ENCODE results near the gene LBX1. TPM values are rescaled to one million over a fixed set of nuclear protein-coding genes. Genes with fewer than 3 reads are reported as not detected.

LBX1 gene
- total and polyA plus RNA-seq, 2 of the 4 experiments (the other 2 are of a cell fraction), result not detected

- no peaks in the 10 kb centered on the region for H3K9me3 ChIP-seq (ENCODE audit: control insufficient read depth, insufficient read depth, low read length)
- no peak overlapping the region for H3K4me2 ChIP-seq (ENCODE audit: low read depth, low read length)
- intact Hi-C loops (cut with micrococcal nuclease) (no loop called here), in situ Hi-C loops (cut with MboI; ENCODE audit: low sequenced_read_pairs) (loop anchor here (10.0 kb wide), 1 partner anchor 555 kb away; no protein-coding TSS in a partner anchor), dilution Hi-C loops (cut with HindIII; ENCODE audit: low sequenced_read_pairs, unreplicated experiment) (no loop called here)
- no peak overlapping the region for H2AFZ ChIP-seq (replicated peaks; ENCODE audit: low read length, poor library complexity)
- CTCF ChIA-PET, result no interaction called here
- peak overlapping the region; percentile 61 for H2AK9ac ChIP-seq (replicated peaks; ENCODE audit: low read depth, low read length, poor library complexity)
- H4K8ac ChIP-seq (ENCODE audit: low read depth in 2 of 2, low read length in 2 of 2), result no peak overlapping the region
- no peak overlapping the region for H2BK15ac ChIP-seq (ENCODE audit: low read depth, low read length)
- no peak for TF ChIP-seq RAD21 (IDR thresholded peaks at IDR 0.05; ENCODE audit: low read length)
- TF ChIP-seq ELK1 (IDR thresholded peaks at IDR 0.05; ENCODE audit: borderline replicate concordance, low read depth, low read length), result no peak
- TF ChIP-seq USF2 (IDR thresholded peaks at IDR 0.05; ENCODE audit: low read depth, low read length), result no peak
- TF ChIP-seq CEBPB (IDR thresholded peaks at IDR 0.05; ENCODE audit: low read depth, low read length), result no peak
- no peak for TF ChIP-seq CHD1 (IDR thresholded peaks at IDR 0.05; ENCODE audit: low read depth, low read length)
- no peak for TF ChIP-seq RCOR1 (IDR thresholded peaks at IDR 0.05; ENCODE audit: insufficient replicate concordance, low read length)
- TF ChIP-seq FOS (IDR thresholded peaks at IDR 0.05; ENCODE audit: low read depth, low read length), result no peak
- no peak for TF ChIP-seq RFX5 (IDR thresholded peaks at IDR 0.05; ENCODE audit: low read depth, low read length)
- no peak for TF ChIP-seq POLR2A (IDR thresholded peaks at IDR 0.05; ENCODE audit: low read depth, low read length)
- no peak for TF ChIP-seq MAFK (IDR thresholded peaks at IDR 0.05; ENCODE audit: low read depth, low read length)
- no peak for TF ChIP-seq CTCF (conservative IDR thresholded peaks at IDR 0.05; ENCODE audit: low read depth, low read length)
- H3K9me1 ChIP-seq (ENCODE audit: insufficient read depth, low read length), result no peaks in the 10 kb centered on the region
- no peak overlapping the region for H4K5ac ChIP-seq (ENCODE audit: low read depth, low read length)
- H3K4me3 ChIP-seq (ENCODE audit: insufficient read depth, low read depth, low read length), result no peak overlapping the region
- no peak overlapping the region for H3K27ac ChIP-seq (ENCODE audit: insufficient read depth, low read length)
- H3K4ac ChIP-seq (ENCODE audit: low read depth, low read length), result no peak overlapping the region
- H3K18ac ChIP-seq (ENCODE audit: low read depth, low read length), result no peak overlapping the region
- H2BK5ac ChIP-seq (ENCODE audit: low read depth, low read length, poor library complexity, severe bottlenecking), result no peak overlapping the region
- no TSS peak for BruUV-seq (replicated peaks)
- H3K27me3 ChIP-seq (ENCODE audit: control insufficient read depth, insufficient read depth, low read length), result peaks cover 31% of the 10 kb centered on the region
- POLR2A ChIA-PET (ENCODE audit: unreplicated experiment), result no interaction called here
- no peak overlapping the region for H3K23ac ChIP-seq (ENCODE audit: low read depth, low read length)
- H3K14ac ChIP-seq (replicated peaks; ENCODE audit: low read depth, low read length), result no peak overlapping the region
- H3K4me1 ChIP-seq (ENCODE audit: control insufficient read depth, insufficient read depth, low read length), result no peaks in the 10 kb centered on the region
- no peak overlapping the region for H2AK5ac ChIP-seq (ENCODE audit: low read depth, low read length)
- ATAC-seq (ENCODE audit: low read depth), result no peak
- no peak overlapping the region for H3K9ac ChIP-seq (ENCODE audit: low read depth, low read length)
- 10% methylated on average over 8 of the region's 12 CpGs; no CpG with 5 or more reads in 1 of the 2 experiments for WGBS, 2 experiments (ENCODE audit: extremely low coverage in 2 of 2, insufficient read length in 1 of 2)
- H2BK120ac ChIP-seq (ENCODE audit: low read depth, low read length), result no peak overlapping the region
- no peak overlapping the region for H3K56ac ChIP-seq (ENCODE audit: extremely low read depth, insufficient read depth, low read length)
- DNase-seq, result no peak
- no peaks in the 10 kb centered on the region for H4K20me1 ChIP-seq (ENCODE audit: insufficient read depth, low read length)
- H2BK20ac ChIP-seq (ENCODE audit: low read depth, low read length), result no peak overlapping the region
- H3K36me3 ChIP-seq (ENCODE audit: control insufficient read depth, insufficient read depth, low read length), result no peaks in the 10 kb centered on the region
- no peaks in the 10 kb centered on the region for H3K79me1 ChIP-seq (ENCODE audit: low read depth in 1 of 2, low read length in 2 of 2)
- no peak overlapping the region for H4K91ac ChIP-seq (ENCODE audit: insufficient read depth, low read depth, low read length)
These were observed 39.5 kb downstream of the LBX1 start for GRCh38 chr10:101189461-101190401.

Measured in IMR-90 (cell line).